ENCODE data around the gene MIB2. TPM values are rescaled to one million over a fixed set of nuclear protein-coding genes. Genes with fewer than 3 reads are reported as not detected.

MIB2 gene
- total RNA-seq, 1 donor from 2014 or later: 66.8 TPM

GRCh38 chr1:1622010-1622787, 6.9 kb downstream of the MIB2 start:
- TF ChIP-seq POLR2AphosphoS5 (IDR thresholded peaks at IDR 0.05; ENCODE audit: insufficient read depth in 1 of 2, low read depth in 1 of 2) (no peak), POLR2A (IDR thresholded peaks at IDR 0.05) (no peak)
- TF ChIP-seq, protein P1, sequence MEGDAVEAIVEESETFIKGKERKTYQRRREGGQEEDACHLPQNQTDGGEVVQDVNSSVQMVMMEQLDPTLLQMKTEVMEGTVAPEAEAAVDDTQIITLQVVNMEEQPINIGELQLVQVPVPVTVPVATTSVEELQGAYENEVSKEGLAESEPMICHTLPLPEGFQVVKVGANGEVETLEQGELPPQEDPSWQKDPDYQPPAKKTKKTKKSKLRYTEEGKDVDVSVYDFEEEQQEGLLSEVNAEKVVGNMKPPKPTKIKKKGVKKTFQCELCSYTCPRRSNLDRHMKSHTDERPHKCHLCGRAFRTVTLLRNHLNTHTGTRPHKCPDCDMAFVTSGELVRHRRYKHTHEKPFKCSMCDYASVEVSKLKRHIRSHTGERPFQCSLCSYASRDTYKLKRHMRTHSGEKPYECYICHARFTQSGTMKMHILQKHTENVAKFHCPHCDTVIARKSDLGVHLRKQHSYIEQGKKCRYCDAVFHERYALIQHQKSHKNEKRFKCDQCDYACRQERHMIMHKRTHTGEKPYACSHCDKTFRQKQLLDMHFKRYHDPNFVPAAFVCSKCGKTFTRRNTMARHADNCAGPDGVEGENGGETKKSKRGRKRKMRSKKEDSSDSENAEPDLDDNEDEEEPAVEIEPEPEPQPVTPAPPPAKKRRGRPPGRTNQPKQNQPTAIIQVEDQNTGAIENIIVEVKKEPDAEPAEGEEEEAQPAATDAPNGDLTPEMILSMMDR (IDR thresholded peaks at IDR 0.05): no peak
- intact Hi-C loops (cut with DNase I): no loop called here
- no peaks in the 10 kb centered on the region for H3K9me3 ChIP-seq
- peaks cover 0 to 9% of the 10 kb centered on the region in 2 donors for H3K36me3 ChIP-seq
- no peak for DNase-seq (ENCODE audit: extremely low spot score in 2 of 2)
- peaks cover 18% of the 10 kb centered on the region for H3K4me1 ChIP-seq
- no peak overlapping the region for H3K27ac ChIP-seq
- H3K27me3 ChIP-seq: no peaks in the 10 kb centered on the region
- no peak overlapping the region for H3K4me3 ChIP-seq

GRCh38 chr1:1622788-1623094, 7.4 kb downstream of the MIB2 start:
- H3K9me3 ChIP-seq: no peaks in the 10 kb centered on the region
- H3K36me3 ChIP-seq: peaks cover 0 to 5% of the 10 kb centered on the region in 2 donors
- intact Hi-C loops (cut with DNase I): no loop called here
- DNase-seq (ENCODE audit: extremely low spot score in 2 of 2): no peak
- TF ChIP-seq, protein P1 (IDR thresholded peaks at IDR 0.05): no peak
- TF ChIP-seq POLR2AphosphoS5 (IDR thresholded peaks at IDR 0.05; ENCODE audit: insufficient read depth in 1 of 2, low read depth in 1 of 2): no peak
- no peak for TF ChIP-seq POLR2A (IDR thresholded peaks at IDR 0.05)
- no peaks in the 10 kb centered on the region for H3K27me3 ChIP-seq
- H3K4me3 ChIP-seq: no peak overlapping the region
- peaks cover 13% of the 10 kb centered on the region for H3K4me1 ChIP-seq
- H3K27ac ChIP-seq: no peak overlapping the region

GRCh38 chr1:1623181-1623630, 7.9 kb downstream of the MIB2 start:
- Histone ChIP-seq H3K36me3 (peaks cover 0 to under 1% of the 10 kb centered on the region in 2 donors), H3K27me3 (no peaks in the 10 kb centered on the region), H3K27ac (no peak overlapping the region), H3K4me3 (no peak overlapping the region), H3K9me3 (no peaks in the 10 kb centered on the region), H3K4me1 (peaks cover 11% of the 10 kb centered on the region)
- TF ChIP-seq POLR2A (IDR thresholded peaks at IDR 0.05) (no peak), POLR2AphosphoS5 (IDR thresholded peaks at IDR 0.05; ENCODE audit: insufficient read depth in 1 of 2, low read depth in 1 of 2) (no peak)
- TF ChIP-seq, protein P1 (IDR thresholded peaks at IDR 0.05): no peak
- DNase-seq (ENCODE audit: extremely low spot score in 2 of 2): no peak
- intact Hi-C loops (cut with DNase I): no loop called here

DNA sequence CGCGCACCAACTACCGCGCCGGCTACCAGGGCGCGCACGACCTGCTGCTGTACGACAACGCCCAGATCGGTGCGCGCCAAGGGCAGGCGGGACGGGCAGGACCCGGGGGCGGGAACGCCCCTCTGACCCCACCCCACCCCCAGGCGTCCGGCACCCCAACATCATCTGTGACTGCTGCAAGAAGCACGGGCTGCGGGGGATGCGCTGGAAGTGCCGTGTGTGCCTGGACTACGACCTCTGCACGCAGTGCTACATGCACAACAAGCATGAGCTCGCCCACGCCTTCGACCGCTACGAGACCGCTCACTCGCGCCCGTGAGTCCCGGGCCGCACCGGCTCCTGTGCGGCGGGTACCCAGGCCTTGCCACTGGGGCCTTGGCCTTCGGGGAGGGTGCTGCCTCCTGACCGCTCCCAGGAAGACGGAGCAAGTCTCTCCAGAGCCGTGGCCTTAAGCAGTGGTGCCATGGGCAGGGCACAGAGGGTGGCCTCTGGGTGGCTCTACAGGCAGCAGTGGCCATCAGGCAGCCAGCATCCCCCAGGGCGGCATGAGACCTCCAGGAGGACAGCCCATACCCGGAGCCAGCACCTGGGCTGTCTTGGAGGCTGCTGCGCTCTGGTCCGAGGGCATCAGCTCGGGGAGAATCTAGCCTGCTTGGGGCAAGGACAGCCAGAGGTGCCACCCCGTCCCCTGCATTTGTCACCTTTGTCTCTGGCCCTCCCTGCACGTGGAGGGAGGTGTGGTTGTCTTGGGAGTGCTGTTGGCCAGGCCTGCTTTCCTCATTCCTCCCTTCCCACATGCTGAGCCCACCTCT, 8.5 kb downstream of the MIB2 start:
- Histone ChIP-seq H3K4me1 (peaks cover 11% of the 10 kb centered on the region), H3K36me3 (no peaks in the 10 kb centered on the region), H3K9me3 (no peaks in the 10 kb centered on the region), H3K4me3 (no peak overlapping the region), H3K27ac (no peak overlapping the region), H3K27me3 (no peaks in the 10 kb centered on the region)
- TF ChIP-seq POLR2A (IDR thresholded peaks at IDR 0.05) (no peak), POLR2AphosphoS5 (IDR thresholded peaks at IDR 0.05; ENCODE audit: insufficient read depth in 1 of 2, low read depth in 1 of 2) (no peak)
- TF ChIP-seq, protein P1 (IDR thresholded peaks at IDR 0.05): no peak
- DNase-seq (ENCODE audit: extremely low spot score in 2 of 2): no peak
- intact Hi-C loops (cut with DNase I): no loop called here

Measured in vagina (tissue), 2 donors.